Stimulated activated naive CD8-positive, alpha-beta T cell treated with anti-CD3 and anti-CD28 coated beads, Interleukin-15, Interleukin-2, amounts not matched to agents 100 ng/mL and 50 ng/mL, for 24 hours (primary cell): Measurements from ENCODE around the gene CMIP.

Source experiments
- H3K27ac Mint-ChIP-seq: one replicate; pipeline ENCODE4 v1.8.0; 2021; ENCODE audit warnings: mild to moderate bottlenecking, mixed read lengths
- H3K27me3 Mint-ChIP-seq: one replicate; pipeline ENCODE4 v1.8.0; 2021; ENCODE audit warnings: mixed read lengths
- H3K36me3 Mint-ChIP-seq: one replicate; pipeline ENCODE4 v1.8.0; 2021; ENCODE audit warnings: low read depth, mixed read lengths
- H3K4me1 Mint-ChIP-seq: one replicate; pipeline ENCODE4 v1.8.0; 2021; ENCODE audit warnings: low read depth, mixed read lengths
- H3K4me3 Mint-ChIP-seq: one replicate; pipeline ENCODE4 v1.8.0; 2021; ENCODE audit warnings: mild to moderate bottlenecking, mixed read lengths
- H3K9me3 Mint-ChIP-seq: one replicate; pipeline ENCODE4 v1.8.0; 2021; ENCODE audit warnings: mixed read lengths

The CMIP gene

GRCh38 chr16:81449899-81450608 is 5.4 kb downstream of the CMIP start:
- peaks cover 88% of the 10 kb centered on the region for H3K4me1 Mint-ChIP-seq
- peaks cover 12% of the 10 kb centered on the region for H3K9me3 Mint-ChIP-seq
- H3K36me3 Mint-ChIP-seq: peaks cover 15% of the 10 kb centered on the region
- no peaks in the 10 kb centered on the region for H3K27me3 Mint-ChIP-seq
- H3K4me3 Mint-ChIP-seq: no peak overlapping the region
- no peak overlapping the region for H3K27ac Mint-ChIP-seq

- Mint-ChIP-seq H3K36me3 (peaks cover 15% of the 10 kb centered on the region), H3K9me3 (peaks cover 12% of the 10 kb centered on the region), H3K4me3 (peak overlapping the region; percentile 6), H3K27ac (peak overlapping the region; percentile 80), H3K27me3 (no peaks in the 10 kb centered on the region), H3K4me1 (peaks cover 87% of the 10 kb centered on the region)
These were observed 6.3 kb downstream of the CMIP start for GRCh38 chr16:81450783-81451491.

GRCh38 chr16:81451753-81452680 is 7.4 kb downstream of the CMIP start:
- H3K9me3 Mint-ChIP-seq: peaks cover 12% of the 10 kb centered on the region
- H3K4me3 Mint-ChIP-seq: peak overlapping the region; percentile 45
- peak overlapping the region; percentile 80 for H3K27ac Mint-ChIP-seq
- H3K36me3 Mint-ChIP-seq: peaks cover 19% of the 10 kb centered on the region
- H3K27me3 Mint-ChIP-seq: no peaks in the 10 kb centered on the region
- peaks cover 82% of the 10 kb centered on the region for H3K4me1 Mint-ChIP-seq

GRCh38 chr16:81453091-81453728 is 8.6 kb downstream of the CMIP start:
- peaks cover 12% of the 10 kb centered on the region for H3K9me3 Mint-ChIP-seq
- peaks cover 23% of the 10 kb centered on the region for H3K36me3 Mint-ChIP-seq
- H3K4me1 Mint-ChIP-seq: peaks cover 80% of the 10 kb centered on the region
- peak overlapping the region; percentile 38 for H3K27ac Mint-ChIP-seq
- H3K4me3 Mint-ChIP-seq: no peak overlapping the region
- no peaks in the 10 kb centered on the region for H3K27me3 Mint-ChIP-seq

- H3K27me3 Mint-ChIP-seq: no peaks in the 10 kb centered on the region
- H3K36me3 Mint-ChIP-seq: peaks cover 28% of the 10 kb centered on the region
- H3K4me3 Mint-ChIP-seq: no peak overlapping the region
- H3K9me3 Mint-ChIP-seq: peaks cover 12% of the 10 kb centered on the region
- H3K27ac Mint-ChIP-seq: no peak overlapping the region
- peaks cover 78% of the 10 kb centered on the region for H3K4me1 Mint-ChIP-seq
These were observed 9.4 kb downstream of the CMIP start for GRCh38 chr16:81454044-81454443.

- Mint-ChIP-seq H3K9me3 (peaks cover 12% of the 10 kb centered on the region), H3K27me3 (no peaks in the 10 kb centered on the region), H3K27ac (no peak overlapping the region), H3K4me3 (no peak overlapping the region), H3K36me3 (peaks cover 31% of the 10 kb centered on the region), H3K4me1 (peaks cover 72% of the 10 kb centered on the region)
These were observed 10.4 kb downstream of the CMIP start for GRCh38 chr16:81455006-81455405.

- H3K9me3 Mint-ChIP-seq: peaks cover 5% of the 10 kb centered on the region
- H3K27ac Mint-ChIP-seq: no peak overlapping the region
- H3K36me3 Mint-ChIP-seq: peaks cover 29% of the 10 kb centered on the region
- H3K4me3 Mint-ChIP-seq: no peak overlapping the region
- H3K4me1 Mint-ChIP-seq: peaks cover 72% of the 10 kb centered on the region
- H3K27me3 Mint-ChIP-seq: no peaks in the 10 kb centered on the region
These were observed 11.3 kb downstream of the CMIP start for GRCh38 chr16:81455720-81456494.

GRCh38 chr16:81456523-81457325 is 12.1 kb downstream of the CMIP start:
- Mint-ChIP-seq H3K36me3 (peaks cover 25% of the 10 kb centered on the region), H3K9me3 (no peaks in the 10 kb centered on the region), H3K4me3 (no peak overlapping the region), H3K27me3 (no peaks in the 10 kb centered on the region), H3K27ac (no peak overlapping the region), H3K4me1 (peaks cover 71% of the 10 kb centered on the region)

GRCh38 chr16:81457326-81458133 is 12.9 kb downstream of the CMIP start:
- Mint-ChIP-seq H3K4me1 (peaks cover 71% of the 10 kb centered on the region), H3K36me3 (peaks cover 25% of the 10 kb centered on the region), H3K4me3 (no peak overlapping the region), H3K9me3 (no peaks in the 10 kb centered on the region), H3K27me3 (no peaks in the 10 kb centered on the region), H3K27ac (peak overlapping the region; percentile 56)

- peaks cover 66% of the 10 kb centered on the region for H3K4me1 Mint-ChIP-seq
- no peak overlapping the region for H3K4me3 Mint-ChIP-seq
- no peaks in the 10 kb centered on the region for H3K27me3 Mint-ChIP-seq
- peaks cover 25% of the 10 kb centered on the region for H3K36me3 Mint-ChIP-seq
- H3K27ac Mint-ChIP-seq: no peak overlapping the region
- H3K9me3 Mint-ChIP-seq: no peaks in the 10 kb centered on the region
These were observed 13.6 kb downstream of the CMIP start for GRCh38 chr16:81458149-81458669.

- peaks cover 25% of the 10 kb centered on the region for H3K36me3 Mint-ChIP-seq
- no peak overlapping the region for H3K4me3 Mint-ChIP-seq
- H3K27ac Mint-ChIP-seq: no peak overlapping the region
- H3K4me1 Mint-ChIP-seq: peaks cover 63% of the 10 kb centered on the region
- H3K27me3 Mint-ChIP-seq: no peaks in the 10 kb centered on the region
- H3K9me3 Mint-ChIP-seq: no peaks in the 10 kb centered on the region
These were observed 14.4 kb downstream of the CMIP start for GRCh38 chr16:81458827-81459598.

GRCh38 chr16:81460075-81460474 is 15.5 kb downstream of the CMIP start:
- H3K36me3 Mint-ChIP-seq: peaks cover 30% of the 10 kb centered on the region
- H3K27ac Mint-ChIP-seq: no peak overlapping the region
- H3K9me3 Mint-ChIP-seq: no peaks in the 10 kb centered on the region
- H3K27me3 Mint-ChIP-seq: no peaks in the 10 kb centered on the region
- H3K4me3 Mint-ChIP-seq: no peak overlapping the region
- peaks cover 65% of the 10 kb centered on the region for H3K4me1 Mint-ChIP-seq
